ENCODE data around the gene CHD9.

- TF ChIP-seq CTCF (IDR thresholded peaks at IDR 0.05; ENCODE audit: low read depth, low read length): no peak
- no peak for TF ChIP-seq MYC (IDR thresholded peaks at IDR 0.05; ENCODE audit: low read depth, low read length)
- TF ChIP-seq POLR2A (IDR thresholded peaks at IDR 0.05; ENCODE audit: extremely low read depth, insufficient read length): no peak
- TF ChIP-seq MAX (IDR thresholded peaks at IDR 0.05; ENCODE audit: low read depth, low read length): no peak
Observed at GRCh38 chr16:53135329-53135728, 80.5 kb downstream of the CHD9 start.
